NCI-H524 (cell line): ENCODE data around the gene ASCL2.
"Not testable (repeated sequence)": the region's sequence is repeated elsewhere in the genome, so short reads cannot be mapped to it uniquely, and the experiment has no call there.

ENCODE experiments used
- DNase-seq, 2 experiments: peaks; one replicate each; lab custom pipeline; 2025; lab: John Stamatoyannopoulos, UW

Gene ASCL2

DNA sequence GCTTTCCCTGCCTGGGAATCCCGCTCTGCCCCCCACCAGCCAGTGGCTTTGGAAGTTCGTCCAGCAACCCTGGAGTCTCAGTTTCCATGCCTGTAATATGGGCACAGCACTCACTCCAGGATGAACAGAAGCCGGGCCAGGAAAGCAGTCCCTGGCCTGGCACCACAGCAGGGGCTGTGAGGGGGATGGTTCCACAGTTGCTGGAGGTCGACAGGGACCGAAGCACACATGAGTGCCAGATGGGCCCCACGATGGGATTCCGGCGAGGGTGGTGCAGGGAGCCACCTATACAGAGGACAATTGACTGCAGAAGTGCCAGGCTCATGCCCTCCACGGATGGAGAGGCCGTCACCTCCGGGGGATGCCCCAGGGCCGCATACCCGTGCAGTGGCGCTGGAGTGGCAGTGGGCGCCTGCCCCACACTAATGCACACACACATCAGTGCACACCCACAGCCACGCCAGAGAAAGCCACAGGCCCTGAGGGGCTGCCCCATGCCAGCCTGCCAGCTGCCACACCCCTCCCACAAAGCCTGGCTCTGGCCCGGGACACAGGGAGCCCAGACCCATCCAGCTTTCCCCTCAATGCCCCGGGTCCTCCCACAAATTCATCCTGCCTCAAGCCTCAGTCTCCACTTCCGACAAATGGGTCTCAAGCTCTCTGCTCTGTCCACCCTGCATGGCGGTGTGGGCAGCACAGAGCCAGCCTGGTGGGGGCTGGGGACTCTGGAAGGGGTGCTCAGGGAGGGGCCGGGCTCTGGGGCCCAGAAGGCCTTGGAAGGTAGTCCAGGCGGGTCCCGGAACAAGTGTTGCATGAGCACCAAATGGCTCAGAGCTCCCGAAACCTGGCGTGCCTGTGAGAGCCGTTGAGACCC, 9.7 kb downstream of the ASCL2 start:
- DNase-seq, result no peak

DNA sequence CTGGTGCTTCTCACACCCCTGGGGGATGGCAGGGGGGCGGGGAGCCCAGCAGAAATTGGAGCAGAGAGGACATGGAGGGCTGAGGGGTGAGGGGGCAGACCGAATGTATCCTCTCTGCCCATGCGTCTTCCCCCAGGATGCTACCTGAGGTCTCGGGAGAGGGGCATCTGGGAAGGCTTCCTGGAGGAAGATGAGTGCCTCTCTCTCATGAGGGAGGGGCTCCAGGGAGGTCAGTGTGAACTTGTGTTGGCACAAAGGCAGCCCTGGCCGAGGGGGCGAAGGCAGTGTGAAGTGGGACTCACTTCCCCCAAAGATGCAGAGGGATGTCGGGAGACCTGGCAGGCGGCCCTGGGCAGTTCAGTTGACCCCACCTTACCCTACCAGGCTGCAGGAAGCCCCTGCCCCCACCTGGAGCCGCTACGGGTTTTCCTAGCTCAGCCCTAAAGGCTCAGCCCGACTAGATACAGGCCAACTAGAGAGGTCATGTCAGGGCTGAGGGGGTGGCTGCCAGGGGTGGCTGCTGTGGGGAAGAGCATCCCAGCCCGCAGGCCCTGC, 10.4 kb downstream of the ASCL2 start:
- DNase-seq, result no peak

DNA sequence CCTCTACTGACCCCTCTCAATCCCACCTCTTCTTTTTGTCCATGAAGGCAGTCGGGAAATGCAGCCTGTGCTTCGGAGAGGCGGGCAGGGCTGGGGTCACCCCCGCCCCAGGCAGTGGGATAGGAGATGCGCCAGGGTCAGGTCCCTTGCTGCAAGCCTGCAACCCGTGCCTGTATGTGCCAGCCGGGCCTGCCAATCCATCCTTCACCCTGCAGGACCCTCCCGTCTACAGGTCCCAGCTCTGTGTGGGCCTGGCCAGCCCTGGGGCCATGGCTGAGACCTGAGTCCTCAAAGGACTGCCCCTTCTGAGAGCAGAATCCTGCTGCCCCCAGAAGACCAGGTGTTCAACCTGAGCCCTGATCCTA, 10.9 kb downstream of the ASCL2 start:
- no peak for DNase-seq

DNA sequence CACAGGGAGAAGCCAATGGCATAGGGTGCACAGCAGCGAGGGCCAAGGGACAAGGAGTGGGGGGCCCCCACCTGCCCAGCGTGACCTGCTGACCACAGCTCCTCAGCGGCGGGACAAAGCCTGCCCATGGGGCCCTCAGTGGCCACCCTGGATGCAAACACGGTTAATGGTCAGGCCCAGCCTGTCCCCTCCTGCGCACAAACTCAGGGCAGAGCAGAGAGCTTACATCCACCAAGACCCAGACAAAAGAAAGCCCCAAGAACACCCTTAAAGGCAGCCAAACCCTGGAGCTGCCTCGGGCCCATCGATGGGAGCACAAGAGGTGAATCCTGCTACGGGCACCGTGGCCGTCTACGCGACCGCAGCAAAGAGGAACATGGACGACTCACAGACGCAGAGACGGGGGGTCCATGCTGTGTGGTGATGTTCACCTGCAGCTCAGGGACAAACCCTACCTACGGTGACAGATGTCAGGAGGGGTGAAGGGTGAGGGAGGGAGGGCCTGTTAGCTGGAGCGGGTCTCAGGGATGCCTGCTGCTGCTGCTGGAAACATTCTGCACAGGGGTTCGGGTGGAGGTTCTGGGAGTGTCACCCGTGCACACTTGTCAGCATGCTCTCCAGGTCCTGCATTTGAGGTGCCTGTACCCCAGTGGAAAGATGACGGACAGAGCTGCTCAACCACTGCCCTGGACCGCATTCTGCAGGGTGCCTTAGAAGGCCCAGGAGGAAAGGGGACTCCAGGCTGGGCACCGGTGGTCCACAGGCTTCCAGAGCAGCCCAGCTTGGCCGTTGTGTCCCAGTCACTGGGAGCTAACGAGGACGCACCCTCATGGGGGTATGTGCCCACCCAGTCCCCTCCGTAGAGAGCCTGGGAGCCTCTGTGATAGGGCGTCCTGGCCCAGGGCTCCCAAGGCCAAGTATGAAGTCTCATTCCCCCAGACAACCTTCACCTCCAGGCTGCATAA, 11.6 kb downstream of the ASCL2 start:
- no peak for DNase-seq

DNA sequence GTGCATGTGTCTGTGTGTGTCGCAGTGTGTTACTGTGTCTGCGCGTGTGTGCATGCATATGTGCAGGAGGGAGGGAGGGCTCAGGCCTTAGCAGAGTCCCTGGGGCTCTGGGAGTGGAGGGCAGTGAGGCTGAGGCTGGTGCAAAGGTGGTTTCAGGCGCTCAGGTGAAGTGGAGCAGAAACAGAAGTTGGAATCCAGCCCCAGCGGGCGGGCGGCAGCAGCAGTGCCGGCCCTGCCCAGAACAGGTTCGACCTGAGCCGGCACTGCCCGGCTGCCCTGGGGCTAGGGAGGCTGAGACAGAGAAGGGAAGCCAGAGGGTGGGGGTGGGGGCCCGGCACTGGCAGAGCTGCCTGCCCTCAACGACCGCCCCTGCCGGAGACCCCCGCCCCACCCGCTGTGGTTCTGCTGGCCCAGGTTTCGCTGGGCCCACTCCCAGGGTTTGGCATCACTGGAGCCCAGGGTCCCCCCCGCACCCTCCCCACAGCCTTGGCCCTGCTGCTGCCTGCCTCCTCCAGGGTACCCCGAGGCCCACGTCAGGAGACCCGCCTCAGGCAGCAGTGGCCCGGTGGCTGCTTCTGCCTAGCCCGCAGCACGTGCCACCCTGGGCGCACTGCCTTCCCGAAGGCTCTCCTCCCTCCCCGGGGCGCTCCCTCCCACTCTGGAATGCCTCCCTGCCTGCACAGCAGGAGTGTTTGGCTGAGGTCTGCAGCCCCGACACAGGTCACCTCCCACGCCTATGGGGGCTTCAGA, 13.3 kb downstream of the ASCL2 start:
- DNase-seq, result no peak

DNA sequence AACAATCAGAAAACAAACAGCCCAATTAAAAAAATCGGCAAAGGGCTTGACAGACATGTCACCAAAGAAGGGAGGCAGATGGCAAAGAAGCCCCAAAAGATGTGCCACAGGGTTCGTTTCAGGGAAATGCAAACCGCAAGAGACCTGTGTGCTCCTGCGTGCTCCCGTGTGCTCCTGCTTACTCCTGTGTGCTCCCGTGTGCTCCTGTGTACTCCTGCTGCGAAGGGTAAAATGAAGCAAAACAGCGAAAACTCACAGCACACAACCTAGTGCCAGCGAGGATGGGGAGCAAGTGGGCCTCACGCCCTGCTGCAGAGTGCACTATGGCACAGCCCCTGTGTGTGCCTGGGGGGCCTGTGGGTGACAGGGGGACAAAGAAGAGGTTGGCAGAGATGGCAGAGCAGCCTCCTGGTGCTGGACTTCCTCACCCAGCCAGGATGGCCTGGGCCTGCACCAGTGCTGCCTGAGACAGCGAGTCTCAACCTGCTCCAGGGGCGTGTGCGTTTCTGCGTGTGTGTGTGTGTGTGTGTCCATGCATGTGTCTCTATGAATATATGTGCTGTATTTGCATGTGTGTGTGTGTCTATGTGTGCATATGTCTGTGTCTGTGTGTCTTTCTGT, 14.0 kb downstream of the ASCL2 start:
- DNase-seq, result no peak

DNA sequence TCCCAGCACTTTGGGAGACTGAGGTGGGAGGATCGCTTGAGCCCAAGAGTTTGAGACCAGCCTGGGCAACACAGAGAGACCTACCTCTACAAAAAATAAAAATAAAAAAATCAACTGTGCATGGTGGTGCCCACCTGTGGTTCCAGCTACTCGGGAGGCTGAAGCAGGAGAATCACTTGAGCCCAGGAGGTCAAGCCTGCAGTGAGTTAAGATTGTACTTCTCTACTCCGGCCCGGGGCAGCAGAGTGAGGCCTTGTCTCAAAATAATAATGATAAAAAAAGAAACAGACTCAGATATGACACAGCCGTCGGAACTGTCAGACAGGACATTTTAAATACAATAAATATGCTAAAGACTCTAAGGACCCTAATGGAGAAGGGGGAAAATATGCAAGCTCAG, 18.4 kb downstream of the ASCL2 start:
- no peak for DNase-seq

DNA sequence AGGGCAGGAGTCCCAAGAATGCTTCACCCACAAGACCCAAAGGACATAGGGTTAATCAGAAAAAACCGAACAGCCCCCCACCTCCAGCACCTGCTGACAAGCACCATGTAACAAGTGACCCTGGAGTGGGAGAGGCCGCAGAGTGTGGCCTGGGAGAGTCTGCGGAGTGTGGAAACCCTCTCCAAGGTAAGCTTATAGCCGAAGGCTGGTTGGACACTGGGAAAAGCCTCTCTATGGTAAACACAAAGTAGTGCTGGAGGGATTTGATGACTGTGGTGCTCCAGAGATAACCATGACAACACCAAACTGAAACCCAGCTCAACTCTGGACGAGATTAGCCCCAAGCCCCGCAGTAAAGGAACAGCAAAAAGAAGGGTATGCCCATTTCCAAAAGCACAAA, 19.2 kb downstream of the ASCL2 start:
- DNase-seq, result no peak

DNA sequence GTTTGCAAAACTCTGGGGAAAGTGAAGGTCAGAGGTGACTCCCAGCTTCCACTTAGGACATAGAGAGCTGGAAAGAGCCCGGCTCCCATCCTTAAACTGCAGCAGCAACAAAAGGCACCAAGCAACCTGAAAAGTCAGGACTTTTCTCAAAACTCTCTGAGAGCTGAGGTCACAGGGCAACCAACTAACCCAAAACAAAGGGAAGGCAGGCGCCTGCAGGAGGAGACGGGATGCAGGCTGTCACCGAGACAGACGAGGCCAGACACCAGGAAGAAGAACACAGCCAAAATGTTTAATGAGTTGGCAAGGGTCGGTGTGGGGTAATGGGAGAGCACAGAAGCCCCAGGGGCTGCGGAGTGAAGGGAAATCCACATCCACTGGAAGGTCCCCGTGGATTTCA, 19.9 kb downstream of the ASCL2 start:
- no peak for DNase-seq

DNA sequence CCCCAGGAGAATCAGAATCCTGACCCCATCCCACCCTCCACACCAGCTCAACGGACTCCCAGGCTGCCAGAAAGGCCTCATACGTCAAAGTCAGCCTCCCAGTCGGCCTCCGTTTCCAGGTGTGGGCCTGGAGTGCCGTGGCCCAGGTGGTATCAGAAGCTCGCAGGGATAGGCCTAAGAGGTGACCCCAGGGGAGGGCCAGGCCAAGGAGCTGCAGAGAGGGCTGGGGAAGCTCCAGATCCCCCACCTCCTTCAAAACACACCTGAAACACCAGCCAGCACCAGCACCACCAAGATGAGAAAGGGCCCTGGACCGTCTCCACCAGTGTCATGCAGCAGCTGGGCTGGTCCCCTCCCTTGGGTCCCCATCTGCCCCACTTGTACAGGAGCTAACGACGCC, 20.3 kb downstream of the ASCL2 start:
- DNase-seq, result no peak

DNA sequence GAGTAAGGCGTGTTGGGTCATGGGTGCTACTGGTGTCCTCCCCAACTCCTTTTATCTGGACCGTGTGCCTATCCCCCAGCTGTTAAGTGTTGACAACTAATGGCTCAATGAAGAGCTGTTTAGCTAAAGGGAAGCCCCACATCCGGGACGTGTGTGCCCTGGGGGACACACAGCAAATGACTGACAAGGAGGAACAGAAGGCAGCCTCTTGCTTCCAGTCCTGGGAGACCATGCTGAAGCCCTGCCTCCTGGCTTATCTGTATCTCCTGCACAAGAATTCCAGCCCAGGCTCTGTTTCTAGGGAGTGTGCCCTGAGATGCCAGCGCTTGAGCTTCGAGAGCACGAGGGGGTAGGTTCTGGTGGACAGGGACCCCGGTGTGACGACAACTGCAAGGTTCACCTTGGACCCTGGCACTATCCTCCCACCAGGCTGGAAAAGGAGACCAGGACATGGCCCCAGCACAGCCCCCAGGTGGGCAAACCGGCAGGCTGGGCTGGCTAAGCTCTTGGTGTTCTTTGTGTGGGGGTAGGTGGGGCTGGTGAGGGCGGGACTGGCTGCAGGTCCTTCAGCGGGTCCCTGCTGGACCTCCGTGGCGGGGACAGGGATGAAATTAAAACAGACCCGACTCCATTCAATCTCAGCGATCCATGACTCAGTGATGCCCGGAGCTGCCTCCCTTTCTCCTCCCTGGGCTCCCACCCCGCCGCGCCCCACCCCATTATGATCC, 21.0 kb downstream of the ASCL2 start:
- DNase-seq, result no peak

DNA sequence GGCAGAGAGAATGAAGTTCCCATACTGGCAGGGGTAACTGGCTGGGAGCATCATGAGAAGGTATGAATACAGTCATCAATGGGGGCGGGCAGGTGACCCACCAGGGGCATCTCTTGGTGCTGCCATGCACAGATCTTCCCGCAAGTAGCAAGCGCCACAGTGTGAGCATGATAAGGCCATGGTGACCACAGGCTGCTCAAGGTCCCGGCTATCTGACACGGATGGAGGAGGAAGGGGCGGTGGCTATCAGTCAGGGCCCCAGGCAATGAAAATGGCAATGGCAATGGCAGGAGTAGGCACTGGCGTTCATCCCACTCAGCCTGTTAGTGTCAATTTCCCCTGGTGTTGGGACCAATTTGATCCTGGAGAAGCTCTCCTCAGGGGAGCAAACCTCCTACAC, 21.6 kb downstream of the ASCL2 start:
- no peak for DNase-seq

DNA sequence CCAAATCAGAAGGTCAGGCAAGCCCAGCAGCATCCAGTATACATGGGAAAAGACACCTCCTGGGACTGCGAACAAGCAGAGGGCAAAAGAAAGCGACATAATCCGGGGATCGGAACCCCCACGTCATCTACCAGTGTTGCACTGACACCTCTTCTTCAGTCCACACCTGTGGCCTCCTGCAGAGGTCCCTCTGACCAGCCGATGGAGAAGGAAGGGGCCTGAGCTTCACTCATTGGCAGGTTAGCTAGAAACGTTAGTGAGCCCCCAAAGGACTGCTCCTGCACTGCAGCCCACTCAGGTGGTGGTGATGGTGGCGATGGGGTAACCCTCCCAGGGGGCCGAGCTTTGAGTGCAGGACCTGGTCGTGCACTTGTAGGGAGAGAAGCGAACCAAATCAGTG, 22.1 kb downstream of the ASCL2 start:
- no peak for DNase-seq

DNA sequence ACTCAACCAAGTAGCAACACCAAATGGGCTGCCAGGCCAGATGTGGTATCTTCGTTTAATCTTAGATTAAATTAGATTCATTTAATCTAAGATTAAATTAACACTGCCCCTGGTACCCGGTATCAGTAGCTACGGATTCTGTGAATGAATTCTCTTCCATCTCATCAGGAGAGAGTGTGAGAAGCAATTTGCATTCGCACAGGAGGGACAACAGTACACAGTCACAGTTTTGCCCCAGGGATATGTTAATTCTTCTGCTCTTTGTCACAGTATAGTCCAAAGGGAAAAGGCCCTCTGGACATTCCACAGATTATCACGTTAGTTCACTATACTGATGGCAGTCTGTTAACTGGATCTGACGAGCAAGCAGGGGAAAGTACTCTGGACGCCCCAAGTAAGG, 22.9 kb downstream of the ASCL2 start:
- no peak for DNase-seq

DNA sequence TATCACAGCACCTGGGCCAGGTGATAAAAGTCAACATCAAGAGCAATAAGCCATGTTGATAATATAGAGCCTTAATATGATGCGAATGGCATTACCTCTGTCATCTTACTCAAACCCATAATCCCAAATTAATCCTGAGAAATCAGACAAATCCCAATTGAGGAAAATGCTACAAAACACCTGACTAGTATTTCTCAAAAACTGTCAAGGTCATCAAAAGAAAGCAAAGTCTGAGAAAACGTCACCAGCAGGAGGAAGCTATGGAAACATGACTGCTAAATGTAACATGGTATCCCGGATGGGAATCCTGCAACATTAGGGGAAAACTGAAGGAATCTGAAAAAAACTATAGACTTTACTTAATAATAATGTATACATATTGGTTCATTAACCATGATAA, 29.6 kb downstream of the ASCL2 start:
- no peak for DNase-seq

DNA sequence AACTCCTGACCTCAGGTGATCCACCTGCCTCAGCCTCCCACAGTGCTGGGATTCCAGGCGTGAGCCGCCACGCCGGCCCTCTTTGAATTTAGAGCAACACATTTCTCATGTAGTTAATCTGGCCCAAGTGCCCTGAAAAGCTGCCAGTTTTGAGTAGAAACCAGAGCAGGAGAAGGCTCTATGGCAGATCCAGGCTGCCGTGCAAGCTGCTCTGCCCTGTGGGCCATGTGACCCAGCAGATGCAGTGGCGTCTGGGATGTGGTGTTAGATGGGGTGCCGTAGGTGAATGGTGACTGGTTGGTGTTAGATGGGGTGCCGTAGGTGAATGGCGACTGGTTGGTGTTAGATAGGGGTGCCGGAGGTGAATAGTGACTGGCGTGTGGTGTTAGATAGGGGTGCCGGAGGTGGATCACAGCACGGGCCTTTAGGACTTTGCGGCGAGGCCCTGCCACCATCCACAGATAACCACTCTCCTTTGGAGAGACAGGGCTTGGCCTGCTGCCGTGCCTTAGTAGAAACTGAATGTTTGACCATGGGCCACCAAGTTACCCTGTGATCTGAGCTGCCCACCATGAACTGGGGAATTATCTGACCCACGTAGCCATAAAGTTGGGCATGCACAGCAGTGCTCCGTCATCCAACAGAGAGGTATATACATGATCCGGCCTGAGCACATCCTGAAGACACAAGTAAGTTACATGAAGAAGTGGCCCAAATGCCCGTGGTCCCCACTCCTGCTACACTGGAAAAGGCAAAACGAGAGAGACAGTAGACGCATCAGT, 32.7 kb downstream of the ASCL2 start:
- DNase-seq, result no peak

DNA sequence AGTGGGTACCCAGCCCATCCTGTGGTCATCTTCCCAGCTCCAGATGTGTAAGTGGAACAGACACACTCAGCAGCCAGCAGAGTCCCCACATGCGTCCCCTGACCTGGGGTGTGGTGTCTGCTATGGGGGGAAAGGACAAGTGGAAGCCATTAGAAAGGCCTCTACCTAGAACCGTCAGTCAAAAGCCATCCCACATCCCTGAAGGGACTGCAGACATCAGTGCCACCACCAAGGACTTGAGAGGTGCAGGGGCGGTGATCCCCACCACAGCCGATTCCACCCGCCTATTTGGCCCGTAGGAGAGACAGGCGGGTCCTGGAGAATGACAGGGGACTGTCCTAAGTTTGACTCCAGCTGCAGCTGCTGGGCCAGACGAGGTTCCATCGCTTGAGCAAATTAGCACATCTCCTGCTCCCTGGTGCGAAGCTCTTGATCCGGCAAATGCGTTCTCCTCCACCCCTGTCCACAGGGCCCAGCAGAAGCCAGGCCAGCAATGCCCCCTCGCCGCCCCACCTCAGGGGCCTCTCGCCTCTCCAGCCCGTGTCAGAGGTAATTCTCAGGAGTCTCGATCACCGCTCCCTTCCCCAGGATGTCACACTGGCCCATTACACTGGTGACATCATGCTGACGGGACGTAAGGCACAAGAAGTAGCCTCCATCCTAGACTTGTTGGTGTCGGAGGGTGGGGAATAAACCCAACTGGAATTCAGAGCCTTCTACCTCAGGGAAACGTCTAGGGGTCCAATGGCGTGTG, 33.8 kb downstream of the ASCL2 start:
- not testable (repeated sequence) for DNase-seq

DNA sequence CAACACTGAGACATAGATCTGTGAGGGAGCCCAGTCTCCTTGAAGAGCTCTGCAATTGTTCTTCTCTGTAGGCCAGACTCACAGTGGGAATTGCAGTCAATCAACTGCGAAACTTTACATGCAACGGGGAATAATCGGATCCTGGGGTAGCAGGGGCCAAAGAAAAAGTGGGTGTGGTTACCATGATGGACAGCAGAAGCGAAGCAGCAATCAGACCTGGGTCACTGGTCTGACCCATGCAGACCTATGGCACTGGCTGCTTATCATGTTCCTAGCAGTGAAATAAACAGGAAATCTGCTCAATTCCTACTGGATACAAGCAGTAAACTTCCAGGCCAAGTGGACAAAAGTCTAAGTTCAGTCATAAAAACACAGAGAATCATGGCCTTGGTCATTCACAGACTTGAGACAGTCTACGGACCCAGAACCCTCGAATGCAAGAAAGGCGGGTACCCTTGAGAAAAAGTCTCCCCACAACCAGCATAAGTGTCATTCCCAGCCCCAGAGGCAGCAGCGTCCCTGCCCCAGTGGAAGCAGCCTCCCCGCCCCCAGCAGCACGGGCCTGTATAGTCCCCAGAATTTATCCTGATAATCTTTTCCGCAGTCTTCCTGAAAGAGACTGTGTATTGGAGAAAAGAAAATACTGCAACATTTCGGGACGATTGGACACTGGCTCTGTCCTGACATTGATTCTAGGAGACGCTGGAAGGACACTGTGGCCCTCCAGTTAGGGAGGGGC, 34.6 kb downstream of the ASCL2 start:
- no peak for DNase-seq

DNA sequence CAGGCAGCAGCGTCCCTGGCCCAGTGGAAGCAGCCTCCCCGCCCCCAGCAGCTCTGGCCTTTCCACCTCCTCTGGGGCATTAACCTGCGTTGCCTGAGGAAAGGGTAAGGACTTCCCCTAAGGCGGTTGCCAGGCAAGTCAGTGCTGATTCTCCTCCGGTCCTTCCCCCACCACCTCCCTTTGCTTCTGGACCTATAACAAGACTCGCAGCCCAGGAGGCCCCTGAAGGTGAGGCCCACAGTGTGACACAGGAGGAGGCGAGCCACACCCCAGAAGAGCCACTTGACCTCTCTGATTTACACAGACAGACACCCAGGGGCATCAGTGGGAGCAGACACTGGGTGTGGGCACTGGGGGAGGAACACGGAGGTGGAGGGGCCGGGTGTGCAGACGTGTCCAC, 35.4 kb downstream of the ASCL2 start:
- no peak for DNase-seq
